ENCODE data around the gene LHFPL4. TPM values are rescaled to one million over a fixed set of nuclear protein-coding genes. Genes with fewer than 3 reads are reported as not detected.

LHFPL4 gene
- total and polyA plus RNA-seq, 2 of the 13 experiments (the other 11 are each of a cell fraction or from before 2014, with no cell fraction given) = 0.02 to 0.03 TPM

- TF ChIP-seq ZNF281 (CRISPR knock-in tag; IDR thresholded peaks at IDR 0.05; ENCODE audit: borderline replicate concordance) (no peak), ZFP82 (CRISPR knock-in tag; IDR thresholded peaks at IDR 0.05; ENCODE audit: borderline replicate concordance) (no peak), DRAP1 (CRISPR knock-in tag; IDR thresholded peaks at IDR 0.05) (no peak), ATRX (CRISPR knock-in tag; IDR thresholded peaks at IDR 0.05; ENCODE audit: borderline replicate concordance) (no peak), RNF2 (conservative IDR thresholded peaks at IDR 0.05; ENCODE audit: low read depth) (no peak), NONO (IDR thresholded peaks at IDR 0.05) (no peak), NONO (CRISPR knock-in tag; conservative IDR thresholded peaks at IDR 0.05) (no peak), ZNF337 (CRISPR knock-in tag; IDR thresholded peaks at IDR 0.05; ENCODE audit: borderline replicate concordance, low read depth) (no peak), PRDM4 (CRISPR knock-in tag; IDR thresholded peaks at IDR 0.05; ENCODE audit: borderline replicate concordance) (no peak), E2F5 (CRISPR knock-in tag; conservative IDR thresholded peaks at IDR 0.05) (no peak), ZNF607 (CRISPR knock-in tag; IDR thresholded peaks at IDR 0.05; ENCODE audit: borderline replicate concordance) (no peak), ZNF597 (CRISPR knock-in tag; IDR thresholded peaks at IDR 0.05) (no peak)
- TF ChIP-seq, protein P1, sequence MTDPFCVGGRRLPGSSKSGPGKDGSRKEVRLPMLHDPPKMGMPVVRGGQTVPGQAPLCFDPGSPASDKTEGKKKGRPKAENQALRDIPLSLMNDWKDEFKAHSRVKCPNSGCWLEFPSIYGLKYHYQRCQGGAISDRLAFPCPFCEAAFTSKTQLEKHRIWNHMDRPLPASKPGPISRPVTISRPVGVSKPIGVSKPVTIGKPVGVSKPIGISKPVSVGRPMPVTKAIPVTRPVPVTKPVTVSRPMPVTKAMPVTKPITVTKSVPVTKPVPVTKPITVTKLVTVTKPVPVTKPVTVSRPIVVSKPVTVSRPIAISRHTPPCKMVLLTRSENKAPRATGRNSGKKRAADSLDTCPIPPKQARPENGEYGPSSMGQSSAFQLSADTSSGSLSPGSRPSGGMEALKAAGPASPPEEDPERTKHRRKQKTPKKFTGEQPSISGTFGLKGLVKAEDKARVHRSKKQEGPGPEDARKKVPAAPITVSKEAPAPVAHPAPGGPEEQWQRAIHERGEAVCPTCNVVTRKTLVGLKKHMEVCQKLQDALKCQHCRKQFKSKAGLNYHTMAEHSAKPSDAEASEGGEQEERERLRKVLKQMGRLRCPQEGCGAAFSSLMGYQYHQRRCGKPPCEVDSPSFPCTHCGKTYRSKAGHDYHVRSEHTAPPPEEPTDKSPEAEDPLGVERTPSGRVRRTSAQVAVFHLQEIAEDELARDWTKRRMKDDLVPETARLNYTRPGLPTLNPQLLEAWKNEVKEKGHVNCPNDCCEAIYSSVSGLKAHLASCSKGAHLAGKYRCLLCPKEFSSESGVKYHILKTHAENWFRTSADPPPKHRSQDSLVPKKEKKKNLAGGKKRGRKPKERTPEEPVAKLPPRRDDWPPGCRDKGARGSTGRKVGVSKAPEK (CRISPR knock-in tag; IDR thresholded peaks at IDR 0.05; ENCODE audit: borderline replicate concordance) = no peak
- TF ChIP-seq, protein P2, sequence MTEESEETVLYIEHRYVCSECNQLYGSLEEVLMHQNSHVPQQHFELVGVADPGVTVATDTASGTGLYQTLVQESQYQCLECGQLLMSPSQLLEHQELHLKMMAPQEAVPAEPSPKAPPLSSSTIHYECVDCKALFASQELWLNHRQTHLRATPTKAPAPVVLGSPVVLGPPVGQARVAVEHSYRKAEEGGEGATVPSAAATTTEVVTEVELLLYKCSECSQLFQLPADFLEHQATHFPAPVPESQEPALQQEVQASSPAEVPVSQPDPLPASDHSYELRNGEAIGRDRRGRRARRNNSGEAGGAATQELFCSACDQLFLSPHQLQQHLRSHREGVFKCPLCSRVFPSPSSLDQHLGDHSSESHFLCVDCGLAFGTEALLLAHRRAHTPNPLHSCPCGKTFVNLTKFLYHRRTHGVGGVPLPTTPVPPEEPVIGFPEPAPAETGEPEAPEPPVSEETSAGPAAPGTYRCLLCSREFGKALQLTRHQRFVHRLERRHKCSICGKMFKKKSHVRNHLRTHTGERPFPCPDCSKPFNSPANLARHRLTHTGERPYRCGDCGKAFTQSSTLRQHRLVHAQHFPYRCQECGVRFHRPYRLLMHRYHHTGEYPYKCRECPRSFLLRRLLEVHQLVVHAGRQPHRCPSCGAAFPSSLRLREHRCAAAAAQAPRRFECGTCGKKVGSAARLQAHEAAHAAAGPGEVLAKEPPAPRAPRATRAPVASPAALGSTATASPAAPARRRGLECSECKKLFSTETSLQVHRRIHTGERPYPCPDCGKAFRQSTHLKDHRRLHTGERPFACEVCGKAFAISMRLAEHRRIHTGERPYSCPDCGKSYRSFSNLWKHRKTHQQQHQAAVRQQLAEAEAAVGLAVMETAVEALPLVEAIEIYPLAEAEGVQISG (CRISPR knock-in tag; IDR thresholded peaks at IDR 0.05) = 0 out of 2 replicates have a peak, but pooled peaks have one; percentile 28
Observed at GRCh38 chr3:9552252-9552999, 1.2 kb downstream of the LHFPL4 start (continued).

Data from HepG2 (cell line).